HepG2 (cell line): ENCODE measurements around the gene GDF11. TPM values are rescaled to one million over a fixed set of nuclear protein-coding genes. Genes with fewer than 3 reads are reported as not detected.

Source experiments
- ATAC-seq: fragments of 200-7000 bp; cut with Tn5 transposase; 3 replicates; pipeline ENCODE4 v1.9.1; 2020; ENCODE audit warnings: mild to moderate bottlenecking, moderate library complexity
- BruUV-seq: library from RNA; stranded (reverse); fragments of 400-500 nt; replicated peaks from 2 replicates; lab custom pipeline; 2021; lab: Mats Ljungman, UMichigan
- CTCF ChIA-PET: fragments of 300-600 bp; formaldehyde crosslinking; extraction: SDS; loops from one replicate; lab custom pipeline; 2021; ENCODE audit warnings: low total read pairs, inconsistent platforms, low intra/inter-chr PET ratio; lab: Yijun Ruan, JAX
- POLR2A ChIA-PET: fragments of 350-600 bp; sonication (Branson Sonifier 250); formaldehyde crosslinking; loops from one replicate; lab custom pipeline; 2020; ENCODE audit warnings: antibody characterized with exemption, inconsistent platforms; lab: Yijun Ruan, JAX
- DNase-seq: peaks from one replicate; pipeline ENCODE4 v3.0.0-alpha.2; 2015; ENCODE audit warnings: low spot score
- FAIRE-seq: peaks from 3 replicates; lab custom pipeline; 2011; peaks lifted over from hg19 to GRCh38; lab: Jason Lieb, UNC
- H2AFZ ChIP-seq: one replicate; pipeline ENCODE4 v1.6.1; 2011; ENCODE audit warnings: low read length, inconsistent platforms
- H3K27ac ChIP-seq: fragments of 300-600 bp; 3 replicates; pipeline ENCODE4 v1.8.0; 2011; ENCODE audit warnings: mixed run types, mild to moderate bottlenecking, mixed read lengths, low read length, inconsistent platforms; ENCODE audit not compliant: insufficient read depth; ENCODE audit errors: extremely low read length
- H3K27me3 ChIP-seq, 2 experiments: fragments of 200-600 bp in 1 of 2; 2 replicates in 1 of 2; 3 replicates in 1 of 2; pipeline versions ENCODE4 v1.6.0 to v1.8.0; 2011; ENCODE audit warnings: low read length in 2 of 2, mild to moderate bottlenecking in 2 of 2, moderate library complexity in 2 of 2, inconsistent platforms in 1 of 2; ENCODE audit not compliant: insufficient read depth in 2 of 2, control insufficient read depth in 1 of 2
- H3K36me3 ChIP-seq, 2 experiments: fragments of 200-600 bp in 1 of 2; replicated peaks in 1 of 2; 2 replicates in 1 of 2; 3 replicates in 1 of 2; pipeline versions ENCODE4 v1.5.1 to v1.8.0; 2011; ENCODE audit warnings: low read length in 2 of 2, inconsistent platforms in 1 of 2; ENCODE audit not compliant: insufficient read depth in 2 of 2, control insufficient read depth in 1 of 2
- H3K4me1 ChIP-seq: 2 replicates; pipeline ENCODE4 v1.5.1; 2012; ENCODE audit warnings: low read length, inconsistent platforms; ENCODE audit not compliant: insufficient read depth
- H3K4me2 ChIP-seq: 2 replicates; pipeline ENCODE4 v1.6.0; 2011; ENCODE audit warnings: low read depth, low read length, inconsistent platforms
- H3K4me3 ChIP-seq, 3 experiments: fragments of 200-600 bp in 1 of 3; sonication (generic), shearing (Covaris generic) in 1 of 3; replicated peaks in 1 of 3; 2 replicates each; pipeline ENCODE4 v1.5.1; 2011 to 2016; ENCODE audit warnings: low read length in 3 of 3, inconsistent platforms in 2 of 3, low read depth in 2 of 3, mild to moderate bottlenecking in 2 of 3, control low read depth in 1 of 3, mixed read lengths in 1 of 3; ENCODE audit not compliant: insufficient read depth in 1 of 3
- H3K79me2 ChIP-seq: one replicate; pipeline ENCODE4 v1.6.1; 2011; ENCODE audit warnings: low read length, inconsistent platforms; ENCODE audit not compliant: insufficient read depth
- H3K9ac ChIP-seq: 2 replicates; pipeline ENCODE4 v1.6.0; 2011; ENCODE audit warnings: mild to moderate bottlenecking, low read depth, low read length, inconsistent platforms; ENCODE audit not compliant: insufficient read depth
- H3K9me3 ChIP-seq: 2 replicates; pipeline ENCODE4 v1.5.1; 2012; ENCODE audit warnings: mild to moderate bottlenecking, low read length
- H4K20me1 ChIP-seq: 2 replicates; pipeline ENCODE4 v1.6.0; 2011; ENCODE audit warnings: inconsistent platforms, mild to moderate bottlenecking, low read length, moderate library complexity; ENCODE audit not compliant: insufficient read depth
- HDAC6 ChIP-seq: fragments of 200-600 bp; sonication (generic); IDR thresholded peaks from 2 replicates; pipeline ENCODE4 v1.7.0; 2017; ENCODE audit warnings: mild to moderate bottlenecking, antibody characterized with exemption, low read length, low read depth
- PRDM15 ChIP-seq: sonication (generic); formaldehyde crosslinking; IDR thresholded peaks from 2 replicates; pipeline ENCODE4 v1.4.0; 2020; ENCODE audit warnings: missing genetic modification reagents
- SIN3B ChIP-seq: fragments of 150-350 bp; IDR thresholded peaks from 2 replicates; pipeline ENCODE4 v1.6.1; 2014; ENCODE audit warnings: low read length
- SKIL ChIP-seq: sonication (generic); formaldehyde crosslinking; IDR thresholded peaks from 2 replicates; pipeline ENCODE4 v1.8.0; 2022; ENCODE audit warnings: missing genetic modification reagents, mild to moderate bottlenecking, moderate library complexity, borderline replicate concordance
- ZNF546 ChIP-seq: sonication (generic); formaldehyde crosslinking; conservative IDR thresholded peaks from 2 replicates; pipeline ENCODE4 v1.8.1; 2023; ENCODE audit warnings: mild to moderate bottlenecking, missing genetic modification reagents
- ZNF607 ChIP-seq: sonication (generic); formaldehyde crosslinking; IDR thresholded peaks from 2 replicates; pipeline ENCODE4 v1.5.1; 2020; ENCODE audit warnings: missing genetic modification reagents, mild to moderate bottlenecking, borderline replicate concordance
- WGBS: methylation state at CpG from one replicate; pipeline ENCODE4 v1.1.6; 2017; ENCODE audit warnings: low lambda C conversion rate; 5-methylcytosine and 5-hydroxymethylcytosine counted together
- in situ Hi-C: cut with HindIII; loops from 2 replicates; pipeline ENCODE4 v1.10.0; 2017; ENCODE audit warnings: low pct_unique_long_range_greater_than_20kb; ENCODE audit not compliant: extremely low pct_ligation_motif_present
- intact Hi-C: fragments of 100-400 bp; cut with micrococcal nuclease; formaldehyde crosslinking; loops from one replicate; pipeline ENCODE4 v1.10.0; 2022; ENCODE audit not compliant: unreplicated experiment
- polyA plus RNA-seq, 8 experiments: library from polyadenylated mRNA; depleted of rRNA in 3 of 8; stranded (reverse) in 7 of 8; unstranded in 1 of 8; fragments of >200 nt; fragmentation: Illumina TruSeq in 4 of 8; extraction: Trizol in 4 of 8; gene quantifications; 2 replicates each; pipeline versions ENCODE4 v1.2.1 to v1.2.3, GENCODE V29; 2011 to 2016; ENCODE audit warnings: low read depth in 4 of 8, missing spikeins in 1 of 8, mixed read lengths in 1 of 8; ENCODE audit not compliant: insufficient read depth in 1 of 8
- total RNA-seq, 5 experiments: library from RNA; depleted of rRNA; stranded (reverse); fragments of >200 nt; fragmentation: Illumina TruSeq; extraction: Trizol; gene quantifications; 2 replicates each; pipeline ENCODE4 v1.2.3, GENCODE V29; 2016; ENCODE audit warnings: low read depth in 1 of 5
- TF ChIP-seq, protein P1 (sequence below): sonication (generic); formaldehyde crosslinking; conservative IDR thresholded peaks from 2 replicates; pipeline ENCODE4 v1.8.0; 2022; ENCODE audit warnings: low read depth, missing genetic modification reagents

Gene GDF11
- total and polyA plus RNA-seq, 2 of the 13 experiments (the other 11 are each of a cell fraction or from before 2014, with no cell fraction given): 0.63 to 1.5 TPM

DNA sequence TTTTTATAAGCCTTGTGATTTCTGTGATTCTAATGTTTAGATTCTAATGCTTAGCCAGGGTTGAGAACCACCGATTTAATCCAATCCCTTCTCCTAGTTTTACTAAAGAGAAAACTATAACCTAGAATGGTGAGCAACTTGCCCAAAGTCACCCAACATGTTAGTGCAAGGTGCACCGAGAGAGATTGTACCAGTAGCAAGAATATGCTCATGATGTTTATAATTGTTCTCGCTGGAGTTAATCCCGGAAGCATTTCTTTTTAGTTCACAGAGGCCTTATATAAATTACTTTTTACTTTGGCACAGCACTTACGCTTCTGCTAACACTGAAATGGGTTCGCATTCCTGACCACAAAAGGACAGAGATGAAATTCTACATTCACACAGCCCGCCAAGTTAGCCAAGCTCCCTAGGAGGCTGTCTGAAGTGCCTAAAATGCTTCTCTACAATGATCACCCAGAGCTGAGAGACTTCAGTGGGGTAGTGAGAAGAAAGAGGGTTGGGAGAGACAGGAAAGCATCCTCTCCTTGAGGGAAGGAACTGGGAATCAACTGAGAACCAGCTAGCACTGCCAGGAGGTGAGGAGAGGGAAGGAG lies 27.7 kb upstream of the GDF11 start:
- no peaks in the 10 kb centered on the region for H3K9me3 ChIP-seq
- H3K79me2 ChIP-seq: no peaks in the 10 kb centered on the region
- CTCF ChIA-PET: no interaction called here
- intact Hi-C loops: no loop called here
- DNase-seq: no peak
- in situ Hi-C loops: no loop called here
- peaks cover 0 to 13% of the 10 kb centered on the region in 2 experiments; a peak in 2 of 5 replicates for H3K27me3 ChIP-seq
- H2AFZ ChIP-seq: peak overlapping the region; percentile 37
- no peak for FAIRE-seq
- TSS peak; percentile 93 for BruUV-seq
- peak overlapping the region; percentile 77 to 96 (median 84) for H3K4me3 ChIP-seq
- 92% methylated on average over 7 of the region's 7 CpGs for WGBS
- TF ChIP-seq, protein P1, sequence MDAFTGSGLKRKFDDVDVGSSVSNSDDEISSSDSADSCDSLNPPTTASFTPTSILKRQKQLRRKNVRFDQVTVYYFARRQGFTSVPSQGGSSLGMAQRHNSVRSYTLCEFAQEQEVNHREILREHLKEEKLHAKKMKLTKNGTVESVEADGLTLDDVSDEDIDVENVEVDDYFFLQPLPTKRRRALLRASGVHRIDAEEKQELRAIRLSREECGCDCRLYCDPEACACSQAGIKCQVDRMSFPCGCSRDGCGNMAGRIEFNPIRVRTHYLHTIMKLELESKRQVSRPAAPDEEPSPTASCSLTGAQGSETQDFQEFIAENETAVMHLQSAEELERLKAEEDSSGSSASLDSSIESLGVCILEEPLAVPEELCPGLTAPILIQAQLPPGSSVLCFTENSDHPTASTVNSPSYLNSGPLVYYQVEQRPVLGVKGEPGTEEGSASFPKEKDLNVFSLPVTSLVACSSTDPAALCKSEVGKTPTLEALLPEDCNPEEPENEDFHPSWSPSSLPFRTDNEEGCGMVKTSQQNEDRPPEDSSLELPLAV (CRISPR knock-in tag): no peak
- no peak for TF ChIP-seq ZNF546 (CRISPR knock-in tag)
- no peak for TF ChIP-seq SIN3B
- TF ChIP-seq PRDM15 (CRISPR knock-in tag): no peak
- TF ChIP-seq SKIL: no peak
- TF ChIP-seq HDAC6: no peak
- TF ChIP-seq ZNF607 (CRISPR knock-in tag): no peak
- no peaks in the 10 kb centered on the region; the same call in 1 of the 2 replicates for H4K20me1 ChIP-seq
- peak overlapping the region; percentile 81 for H3K27ac ChIP-seq
- no peaks in the 10 kb centered on the region; a peak in 1 of 5 replicates for H3K36me3 ChIP-seq
- no peak for ATAC-seq
- H3K9ac ChIP-seq: peak overlapping the region; percentile 80
- H3K4me2 ChIP-seq: peak overlapping the region; percentile 72
- POLR2A ChIA-PET: interaction anchor here (0.7 to 1.6 kb wide), 8 partner anchors 8 to 259 kb away, joined by 3 to 15 read pairs (median 4); partner anchors contain the start of genes CD63, ITGA7 and RAB5B
- H3K4me1 ChIP-seq: peaks cover 47% of the 10 kb centered on the region
